ENCODE results near the gene DCST2.
A peak's percentile ranks its signal among the peaks of the same experiment; 100 is the strongest.

Gene DCST2

DNA sequence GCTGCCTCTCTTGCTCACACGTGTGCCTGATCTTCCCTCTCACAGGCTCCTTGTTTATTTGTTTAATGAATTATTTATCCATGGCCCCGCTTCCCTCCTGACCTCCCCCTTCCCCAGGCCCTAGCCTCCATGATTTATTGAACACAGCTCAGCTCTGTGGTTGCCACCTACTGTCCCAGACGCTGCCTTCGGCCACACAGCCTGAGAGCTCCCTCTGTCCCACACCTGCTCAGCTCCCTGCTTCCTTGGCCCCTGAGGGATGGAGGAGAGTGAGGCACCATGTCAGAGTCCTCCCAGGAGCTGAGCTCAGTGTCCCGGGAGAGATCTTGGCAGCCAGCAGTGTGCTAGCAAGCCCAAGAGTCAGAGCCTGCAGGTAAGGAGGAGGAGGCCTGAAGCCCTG lies 42.0 kb upstream of the DCST2 start:
- TF ChIP-seq, protein P1, sequence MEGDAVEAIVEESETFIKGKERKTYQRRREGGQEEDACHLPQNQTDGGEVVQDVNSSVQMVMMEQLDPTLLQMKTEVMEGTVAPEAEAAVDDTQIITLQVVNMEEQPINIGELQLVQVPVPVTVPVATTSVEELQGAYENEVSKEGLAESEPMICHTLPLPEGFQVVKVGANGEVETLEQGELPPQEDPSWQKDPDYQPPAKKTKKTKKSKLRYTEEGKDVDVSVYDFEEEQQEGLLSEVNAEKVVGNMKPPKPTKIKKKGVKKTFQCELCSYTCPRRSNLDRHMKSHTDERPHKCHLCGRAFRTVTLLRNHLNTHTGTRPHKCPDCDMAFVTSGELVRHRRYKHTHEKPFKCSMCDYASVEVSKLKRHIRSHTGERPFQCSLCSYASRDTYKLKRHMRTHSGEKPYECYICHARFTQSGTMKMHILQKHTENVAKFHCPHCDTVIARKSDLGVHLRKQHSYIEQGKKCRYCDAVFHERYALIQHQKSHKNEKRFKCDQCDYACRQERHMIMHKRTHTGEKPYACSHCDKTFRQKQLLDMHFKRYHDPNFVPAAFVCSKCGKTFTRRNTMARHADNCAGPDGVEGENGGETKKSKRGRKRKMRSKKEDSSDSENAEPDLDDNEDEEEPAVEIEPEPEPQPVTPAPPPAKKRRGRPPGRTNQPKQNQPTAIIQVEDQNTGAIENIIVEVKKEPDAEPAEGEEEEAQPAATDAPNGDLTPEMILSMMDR (IDR thresholded peaks at IDR 0.05; ENCODE audit: low read length, missing control alignments): no peak
- no peak overlapping the region for H3K4me3 ChIP-seq (replicated peaks; ENCODE audit: low read depth, low read length)
- no peak for DNase-seq (ENCODE audit: low read depth)

DNA sequence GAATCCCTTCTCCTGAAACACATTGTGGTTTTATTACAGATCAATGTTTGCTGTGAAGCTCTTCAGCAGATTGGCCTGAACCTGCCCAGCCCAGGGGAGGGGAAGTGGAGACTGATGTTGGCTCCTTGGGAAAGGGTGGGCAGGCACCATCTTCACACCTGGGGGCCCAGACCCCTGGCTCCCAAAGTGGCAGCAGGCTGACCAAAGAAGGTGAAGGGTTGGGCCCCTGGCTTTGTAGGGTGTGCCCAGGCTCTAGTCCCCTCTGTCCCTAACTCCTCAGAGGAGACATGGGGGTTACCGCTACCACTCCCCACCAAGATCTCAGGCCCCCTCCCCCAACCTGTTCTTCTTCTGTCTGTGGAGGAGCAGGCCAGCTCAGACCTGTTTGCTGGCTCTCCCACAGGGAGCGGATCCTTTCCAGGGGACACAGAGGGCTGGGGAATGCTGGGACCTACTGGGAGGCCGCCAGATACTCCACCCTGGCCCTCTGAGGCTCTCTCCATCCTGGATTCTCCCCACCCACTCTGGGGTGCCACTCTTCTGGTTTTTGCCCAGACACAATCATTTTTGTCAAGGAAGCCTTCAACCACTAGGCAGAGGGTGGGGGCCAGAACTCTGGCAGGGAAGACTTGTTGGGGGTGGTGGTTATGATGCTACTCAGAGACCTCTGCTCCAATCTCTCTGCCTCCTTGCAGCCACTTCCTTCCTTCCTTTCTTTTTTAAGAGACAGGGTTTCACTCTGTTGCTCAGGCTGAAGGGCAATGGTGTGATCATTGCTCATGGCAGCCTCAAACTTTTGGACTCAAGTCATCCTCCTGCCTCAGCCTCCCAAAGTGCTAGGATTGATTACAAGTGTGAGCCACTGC lies 40.0 kb upstream of the DCST2 start:
- TF ChIP-seq, protein P1 (IDR thresholded peaks at IDR 0.05; ENCODE audit: low read length, missing control alignments): no peak
- no peak overlapping the region for H3K4me3 ChIP-seq (replicated peaks; ENCODE audit: low read depth, low read length)
- no peak for DNase-seq (ENCODE audit: low read depth)

- no peak for DNase-seq (ENCODE audit: low read depth)
- no peak overlapping the region for H3K4me3 ChIP-seq (replicated peaks; ENCODE audit: low read depth, low read length)
- TF ChIP-seq, protein P1 (IDR thresholded peaks at IDR 0.05; ENCODE audit: low read length, missing control alignments): no peak
These were observed 39.1 kb upstream of the DCST2 start for GRCh38 chr1:155072531-155073289.

GRCh38 chr1:155071701-155072100 lies 38.1 kb upstream of the DCST2 start:
- TF ChIP-seq, protein P1 (IDR thresholded peaks at IDR 0.05; ENCODE audit: low read length, missing control alignments): no peak

DNA sequence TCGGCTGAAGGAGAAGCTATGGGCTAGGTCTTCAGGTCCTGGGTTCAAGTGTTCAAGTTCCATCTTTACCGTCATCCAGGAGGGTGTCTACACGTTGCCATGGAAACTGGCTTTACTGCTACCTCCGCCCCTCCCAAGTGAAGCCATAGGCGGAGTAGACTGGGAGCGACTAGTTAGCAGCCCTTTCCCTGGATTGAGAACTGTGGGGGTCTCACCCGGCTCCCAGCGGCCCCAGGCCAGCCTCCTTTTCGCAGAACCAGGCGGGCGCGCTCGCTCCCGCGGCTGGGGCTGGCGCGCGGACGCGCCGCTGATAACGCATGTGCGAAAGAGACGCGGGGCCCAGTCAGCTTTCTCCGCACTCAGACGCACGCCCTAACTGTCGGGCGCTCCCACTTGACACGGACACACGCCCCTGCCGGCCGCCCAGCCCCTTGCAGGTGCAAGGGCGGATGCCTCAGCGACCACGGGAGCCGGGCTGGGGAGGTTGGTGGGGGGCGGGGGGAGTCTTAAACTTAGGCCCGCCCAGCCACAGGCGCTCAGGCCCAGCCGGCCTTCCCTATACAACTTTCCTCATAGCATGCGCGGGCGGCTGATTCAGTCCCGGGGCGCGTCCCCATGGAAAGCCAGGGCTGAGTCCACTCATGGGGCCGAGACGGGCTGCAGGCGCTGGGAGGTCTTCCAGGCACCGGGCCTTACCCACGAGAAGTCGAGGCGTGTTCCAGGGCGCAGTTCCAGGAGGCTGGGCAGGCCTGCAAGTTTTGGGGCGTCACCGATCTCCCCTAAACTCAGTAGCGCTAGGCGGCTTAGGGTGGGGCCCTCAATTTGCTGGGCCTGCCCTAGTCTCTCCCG lies 37.4 kb upstream of the DCST2 start:
- H3K4me3 ChIP-seq (replicated peaks; ENCODE audit: low read depth, low read length): peak overlapping the region; percentile 46
- TF ChIP-seq, protein P1 (IDR thresholded peaks at IDR 0.05; ENCODE audit: low read length, missing control alignments): peak; percentile 14
- peak; percentile 67 for DNase-seq (ENCODE audit: low read depth)

More at GRCh38 chr1:155071701-155072100, 38.1 kb upstream of the DCST2 start:
- DNase-seq (ENCODE audit: low read depth): no peak
- no peak overlapping the region for H3K4me3 ChIP-seq (replicated peaks; ENCODE audit: low read depth, low read length)

- DNase-seq (ENCODE audit: low read depth): no peak
- H3K4me3 ChIP-seq (replicated peaks; ENCODE audit: low read depth, low read length): no peak overlapping the region
- TF ChIP-seq, protein P1 (IDR thresholded peaks at IDR 0.05; ENCODE audit: low read length, missing control alignments): no peak
These were observed 36.6 kb upstream of the DCST2 start for GRCh38 chr1:155070158-155070621.

Data from fibroblast of pulmonary artery (primary cell).